A673 (cell line): ENCODE data around the gene BCO1. TPM values are rescaled to one million over a fixed set of nuclear protein-coding genes. Genes with fewer than 3 reads are reported as not detected.

Experiments
- BruUV-seq: library from RNA; stranded (reverse); fragments of 400-500 nt; replicated peaks from 2 replicates; lab custom pipeline; 2021; lab: Mats Ljungman, UMichigan
- CTCF ChIA-PET: fragments of 300-600 bp; sonication (Branson Sonifier 250); formaldehyde crosslinking; loops from one replicate; lab custom pipeline; 2022; ENCODE audit warnings: antibody characterized with exemption; lab: Charles Lee
- POLR2A ChIA-PET: fragments of 300-600 bp; sonication (Branson Sonifier 250); formaldehyde crosslinking; loops from one replicate; lab custom pipeline; 2022; ENCODE audit warnings: antibody characterized with exemption; ENCODE audit not compliant: low non-redundant PET; lab: Charles Lee
- DNase-seq: peaks from one replicate; pipeline ENCODE4 v3.0.0-alpha.2; 2015; ENCODE audit warnings: low spot score
- H3K27ac ChIP-seq: fragments of 200-600 bp; sonication (generic); 2 replicates; pipeline ENCODE4 v1.5.1; 2016; ENCODE audit warnings: mixed run types, low read depth, mild to moderate bottlenecking, mixed read lengths, antibody characterized with exemption, low read length; ENCODE audit not compliant: poor library complexity, severe bottlenecking
- H3K27me3 ChIP-seq: fragments of 200-600 bp; sonication (generic); replicated peaks from 2 replicates; pipeline ENCODE4 v1.6.1; 2017; ENCODE audit warnings: mixed run types, low read depth, mild to moderate bottlenecking, mixed read lengths, antibody characterized with exemption, low read length; ENCODE audit not compliant: insufficient read depth, poor library complexity
- H3K36me3 ChIP-seq: fragments of 200-600 bp; sonication (generic); 2 replicates; pipeline ENCODE4 v1.6.1; 2016; ENCODE audit warnings: mixed run types, mild to moderate bottlenecking, mixed read lengths, antibody characterized with exemption, low read length; ENCODE audit not compliant: insufficient read depth, poor library complexity, severe bottlenecking
- H3K4me1 ChIP-seq: fragments of 200-600 bp; sonication (generic); 2 replicates; pipeline ENCODE4 v1.6.1; 2017; ENCODE audit warnings: mixed run types, mild to moderate bottlenecking, mixed read lengths, antibody characterized with exemption, low read length; ENCODE audit not compliant: insufficient read depth, poor library complexity, severe bottlenecking
- H3K4me3 ChIP-seq: fragments of 200-600 bp; sonication (generic); 2 replicates; pipeline ENCODE4 v1.5.1; 2016; ENCODE audit warnings: low read depth, mixed run types, mild to moderate bottlenecking, mixed read lengths, low read length; ENCODE audit not compliant: poor library complexity, severe bottlenecking
- H3K9me3 ChIP-seq: fragments of 200-600 bp; sonication (generic); 2 replicates; pipeline ENCODE4 v1.6.1; 2016; ENCODE audit warnings: mixed run types, low read depth, mild to moderate bottlenecking, mixed read lengths, antibody characterized with exemption, low read length; ENCODE audit not compliant: poor library complexity, severe bottlenecking
- CTCF ChIP-seq: fragments of 300-800, 200-600 bp; sonication (generic); conservative IDR thresholded peaks from 2 replicates; pipeline ENCODE4 v1.5.1; 2017; ENCODE audit warnings: low read depth, mild to moderate bottlenecking, antibody characterized with exemption, low read length, moderate library complexity, mixed read lengths
- EZH2 ChIP-seq: fragments of 200-600 bp; sonication (generic); IDR thresholded peaks from 2 replicates; pipeline ENCODE4 v1.6.1; 2017; ENCODE audit warnings: borderline replicate concordance, low read depth, mild to moderate bottlenecking, mixed read lengths, antibody characterized with exemption, low read length; ENCODE audit not compliant: poor library complexity, severe bottlenecking
- intact Hi-C: fragments of 100-400 bp; cut with micrococcal nuclease; formaldehyde crosslinking; loops from one replicate; pipeline ENCODE4 v1.10.0; 2022; ENCODE audit not compliant: unreplicated experiment
- total RNA-seq: library from RNA; stranded (reverse); gene quantifications from 2 replicates; pipeline ENCODE4 v1.2.3, GENCODE V29; 2021

The BCO1 gene
- total RNA-seq, 1 experiment from 2014 or later: 0.19 TPM

GRCh38 chr16:81241706-81242105, 3.2 kb downstream of the BCO1 start:
- no peak overlapping the region for H3K4me3 ChIP-seq
- no peak for DNase-seq
- no peaks in the 10 kb centered on the region for H3K36me3 ChIP-seq
- no peaks in the 10 kb centered on the region for H3K27me3 ChIP-seq
- CTCF ChIA-PET: no interaction called here
- no TSS peak for BruUV-seq
- no peak for TF ChIP-seq CTCF
- TF ChIP-seq EZH2: no peak
- POLR2A ChIA-PET: interaction anchor here (1.2 kb wide), 1 partner anchor 73 kb away, joined by 3 read pairs; the partner anchor contains the start of gene GAN
- peaks cover 13% of the 10 kb centered on the region for H3K4me1 ChIP-seq
- intact Hi-C loops: no loop called here
- no peaks in the 10 kb centered on the region for H3K9me3 ChIP-seq
- no peak overlapping the region for H3K27ac ChIP-seq

GRCh38 chr16:81242977-81243618, 4.6 kb downstream of the BCO1 start:
- Histone ChIP-seq H3K36me3 (no peaks in the 10 kb centered on the region), H3K27ac (no peak overlapping the region), H3K9me3 (no peaks in the 10 kb centered on the region), H3K4me3 (no peak overlapping the region), H3K4me1 (peaks cover 13% of the 10 kb centered on the region), H3K27me3 (no peaks in the 10 kb centered on the region)
- no peak for DNase-seq
- TF ChIP-seq CTCF (no peak), EZH2 (no peak)
- ChIA-PET CTCF (no interaction called here), POLR2A (no interaction called here)
- no TSS peak for BruUV-seq
- intact Hi-C loops: no loop called here

- DNase-seq: no peak
- no peak overlapping the region for H3K4me3 ChIP-seq
- H3K9me3 ChIP-seq: no peaks in the 10 kb centered on the region
- ChIA-PET POLR2A (interaction anchor here (0.7 kb wide), 1 partner anchor 30 kb away, joined by 22 read pairs; no protein-coding TSS in a partner anchor), CTCF (no interaction called here)
- no peak for TF ChIP-seq EZH2
- TF ChIP-seq CTCF: no peak
- intact Hi-C loops: no loop called here
- peaks cover 9% of the 10 kb centered on the region for H3K4me1 ChIP-seq
- BruUV-seq: no TSS peak
- no peaks in the 10 kb centered on the region for H3K27me3 ChIP-seq
- no peaks in the 10 kb centered on the region for H3K36me3 ChIP-seq
- H3K27ac ChIP-seq: no peak overlapping the region
Measured at GRCh38 chr16:81243942-81244341, 5.5 kb downstream of the BCO1 start.
